ENCODE data around the gene UBXN11.

UBXN11 gene

DNA sequence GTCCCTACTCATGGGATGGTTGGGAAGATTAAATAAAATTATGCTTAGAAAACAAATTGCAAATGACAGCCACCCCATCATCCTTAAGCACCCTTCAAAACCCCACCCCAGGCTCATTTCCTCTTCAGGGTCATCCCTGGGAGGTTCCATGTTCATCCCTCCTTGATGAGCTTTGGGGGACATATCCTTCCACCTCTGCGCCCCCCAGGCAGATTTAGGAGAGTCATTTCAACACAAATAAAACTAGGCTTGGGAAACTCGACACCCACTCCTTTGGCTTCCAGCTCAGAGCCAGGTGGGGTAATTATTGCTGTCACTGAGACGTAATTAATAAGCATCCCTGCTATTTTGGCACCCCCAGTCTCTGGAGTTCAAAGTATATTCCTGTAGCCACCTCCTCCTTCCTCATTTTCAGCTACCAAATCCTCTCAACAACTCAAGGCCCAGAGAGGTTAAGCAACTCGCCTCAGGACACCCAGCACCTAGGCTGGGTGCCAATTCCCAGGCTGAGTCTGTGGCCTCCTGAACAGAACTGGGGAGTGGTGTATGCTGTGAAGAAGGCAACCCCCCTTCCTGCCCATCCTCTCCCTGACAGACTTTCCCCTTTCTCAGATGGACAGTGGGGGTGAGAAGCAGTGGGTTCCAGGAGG, 46.9 kb upstream of the UBXN11 start:
- H3K4me1 ChIP-seq (ENCODE audit: low read depth, poor library complexity, severe bottlenecking) = no peaks in the 10 kb centered on the region
- H3K27ac ChIP-seq = no peak overlapping the region
- no peak overlapping the region for H2AFZ ChIP-seq (ENCODE audit: low read depth)
- no peaks in the 10 kb centered on the region for H3K27me3 ChIP-seq (ENCODE audit: insufficient read depth, low read depth)
- H3K4me3 ChIP-seq (IDR thresholded peaks at IDR 0.05; ENCODE audit: insufficient read depth, low read depth, low read length) = no peak overlapping the region
- H3K79me2 ChIP-seq (ENCODE audit: insufficient read depth, low read depth) = no peaks in the 10 kb centered on the region
- H3K9ac ChIP-seq = no peak overlapping the region
- no peaks in the 10 kb centered on the region for H3K36me3 ChIP-seq (ENCODE audit: insufficient read depth)
- H4K20me1 ChIP-seq (ENCODE audit: insufficient read depth) = no peaks in the 10 kb centered on the region
- no peak overlapping the region for H3K4me2 ChIP-seq
- TF ChIP-seq, protein P1, sequence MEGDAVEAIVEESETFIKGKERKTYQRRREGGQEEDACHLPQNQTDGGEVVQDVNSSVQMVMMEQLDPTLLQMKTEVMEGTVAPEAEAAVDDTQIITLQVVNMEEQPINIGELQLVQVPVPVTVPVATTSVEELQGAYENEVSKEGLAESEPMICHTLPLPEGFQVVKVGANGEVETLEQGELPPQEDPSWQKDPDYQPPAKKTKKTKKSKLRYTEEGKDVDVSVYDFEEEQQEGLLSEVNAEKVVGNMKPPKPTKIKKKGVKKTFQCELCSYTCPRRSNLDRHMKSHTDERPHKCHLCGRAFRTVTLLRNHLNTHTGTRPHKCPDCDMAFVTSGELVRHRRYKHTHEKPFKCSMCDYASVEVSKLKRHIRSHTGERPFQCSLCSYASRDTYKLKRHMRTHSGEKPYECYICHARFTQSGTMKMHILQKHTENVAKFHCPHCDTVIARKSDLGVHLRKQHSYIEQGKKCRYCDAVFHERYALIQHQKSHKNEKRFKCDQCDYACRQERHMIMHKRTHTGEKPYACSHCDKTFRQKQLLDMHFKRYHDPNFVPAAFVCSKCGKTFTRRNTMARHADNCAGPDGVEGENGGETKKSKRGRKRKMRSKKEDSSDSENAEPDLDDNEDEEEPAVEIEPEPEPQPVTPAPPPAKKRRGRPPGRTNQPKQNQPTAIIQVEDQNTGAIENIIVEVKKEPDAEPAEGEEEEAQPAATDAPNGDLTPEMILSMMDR (conservative IDR thresholded peaks at IDR 0.05; ENCODE audit: low read depth, low read length) = no peak

DNA sequence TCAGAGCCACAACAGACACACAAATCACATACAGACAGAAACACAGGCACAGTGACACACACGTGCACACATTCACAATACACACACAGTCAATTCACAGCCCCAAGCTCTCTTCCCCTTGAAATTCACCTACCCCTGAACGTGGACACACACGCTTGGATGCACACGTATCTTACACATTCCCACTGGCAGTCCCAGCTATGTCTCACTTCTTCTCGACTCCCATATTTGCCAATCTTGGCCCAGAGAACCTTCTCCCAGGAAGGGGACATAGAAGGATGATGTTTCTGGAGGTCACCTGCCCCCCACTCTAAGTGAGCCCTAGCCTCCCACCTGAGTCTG, 45.9 kb upstream of the UBXN11 start:
- Histone ChIP-seq H4K20me1 (ENCODE audit: insufficient read depth) (no peaks in the 10 kb centered on the region), H3K4me3 (IDR thresholded peaks at IDR 0.05; ENCODE audit: insufficient read depth, low read depth, low read length) (no peak overlapping the region), H3K36me3 (ENCODE audit: insufficient read depth) (no peaks in the 10 kb centered on the region), H3K79me2 (ENCODE audit: insufficient read depth, low read depth) (no peaks in the 10 kb centered on the region), H3K4me1 (ENCODE audit: low read depth, poor library complexity, severe bottlenecking) (no peaks in the 10 kb centered on the region), H3K27me3 (ENCODE audit: insufficient read depth, low read depth) (no peaks in the 10 kb centered on the region), H3K4me2 (no peak overlapping the region), H3K27ac (no peak overlapping the region), H3K9ac (no peak overlapping the region), H2AFZ (ENCODE audit: low read depth) (no peak overlapping the region)
- TF ChIP-seq, protein P1 (conservative IDR thresholded peaks at IDR 0.05; ENCODE audit: low read depth, low read length) = no peak

DNA sequence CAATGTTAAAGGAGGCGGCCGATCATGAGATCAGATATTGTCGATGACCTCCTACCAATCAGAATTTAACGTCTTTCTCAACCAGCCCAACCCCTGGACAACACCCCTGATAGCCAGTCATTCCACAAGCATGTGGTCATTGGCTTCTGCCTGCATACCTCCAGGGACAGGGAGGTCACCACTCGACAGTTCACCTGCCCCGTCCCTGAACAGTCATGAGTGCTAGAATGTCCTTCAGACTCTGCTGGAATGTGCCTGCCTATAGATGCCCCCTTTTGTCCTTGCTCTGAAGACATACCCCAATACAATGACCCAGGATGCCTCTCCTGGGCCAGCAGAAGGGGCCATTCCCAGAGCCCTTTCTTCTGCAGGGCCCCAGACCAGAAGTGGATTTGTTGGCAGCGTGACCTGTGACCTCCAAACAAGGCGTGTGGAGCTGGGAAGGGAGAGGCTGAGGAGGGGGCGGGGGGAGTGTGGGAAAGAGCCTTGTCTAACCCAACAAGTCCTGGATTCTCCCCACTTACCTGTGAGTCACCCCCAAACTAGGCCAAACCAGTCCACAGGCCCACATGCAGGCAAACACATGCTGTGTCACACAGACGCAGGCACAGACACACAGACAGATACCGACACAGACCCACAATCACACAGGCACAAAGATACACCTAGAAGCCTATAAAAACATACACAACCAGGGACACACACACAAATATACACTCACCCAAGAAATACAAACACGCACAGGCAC, 45.3 kb upstream of the UBXN11 start:
- Histone ChIP-seq H3K79me2 (ENCODE audit: insufficient read depth, low read depth) (no peaks in the 10 kb centered on the region), H3K27me3 (ENCODE audit: insufficient read depth, low read depth) (no peaks in the 10 kb centered on the region), H3K9ac (no peak overlapping the region), H3K4me1 (ENCODE audit: low read depth, poor library complexity, severe bottlenecking) (no peaks in the 10 kb centered on the region), H3K27ac (no peak overlapping the region), H2AFZ (ENCODE audit: low read depth) (no peak overlapping the region), H3K4me3 (IDR thresholded peaks at IDR 0.05; ENCODE audit: insufficient read depth, low read depth, low read length) (no peak overlapping the region), H4K20me1 (ENCODE audit: insufficient read depth) (no peaks in the 10 kb centered on the region), H3K36me3 (ENCODE audit: insufficient read depth) (no peaks in the 10 kb centered on the region), H3K4me2 (no peak overlapping the region)
- TF ChIP-seq, protein P1 (conservative IDR thresholded peaks at IDR 0.05; ENCODE audit: low read depth, low read length) = no peak

DNA sequence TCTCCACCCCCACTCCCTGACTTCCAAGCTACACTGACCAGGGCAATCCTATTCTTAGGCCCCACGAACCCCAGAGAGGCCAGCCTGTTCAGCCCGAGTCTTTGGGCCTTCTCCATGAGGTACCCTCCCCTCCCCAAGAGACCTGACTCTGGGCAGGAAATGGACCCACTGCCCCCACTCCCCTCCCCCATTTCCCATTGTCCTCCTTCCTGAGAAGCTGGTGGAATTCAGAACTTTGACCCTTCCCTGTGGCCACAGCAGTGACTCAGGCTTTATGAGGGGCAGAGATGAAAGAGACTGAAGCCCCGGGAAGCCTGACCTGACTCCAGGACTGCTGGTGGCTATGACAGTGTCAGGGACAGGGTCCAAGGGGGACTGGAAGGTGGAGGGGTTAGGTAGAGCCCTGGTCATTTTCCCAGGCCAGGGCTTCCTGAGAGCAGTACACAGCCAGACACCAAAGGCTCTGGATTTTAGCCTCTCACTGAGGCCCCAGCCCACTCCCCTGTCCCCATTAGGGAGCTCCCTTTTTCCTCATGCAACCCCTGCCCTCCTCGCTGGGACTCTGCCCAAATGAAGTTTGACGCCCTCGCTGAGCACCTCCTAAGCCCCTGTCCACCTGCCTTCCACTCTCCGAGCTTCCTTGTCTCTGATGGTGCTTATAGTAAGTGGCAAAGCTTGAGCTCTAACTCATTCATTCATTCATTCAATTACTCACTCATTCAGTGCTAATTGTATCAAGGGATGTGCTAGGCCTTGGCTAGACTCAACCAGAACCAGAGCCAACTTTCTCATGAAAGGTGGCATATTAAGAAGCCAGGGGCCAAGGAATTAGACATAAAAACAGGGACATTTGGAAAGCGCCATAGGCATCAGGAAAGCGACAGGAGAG, 44.5 kb upstream of the UBXN11 start:
- H3K36me3 ChIP-seq (ENCODE audit: insufficient read depth) = no peaks in the 10 kb centered on the region
- no peaks in the 10 kb centered on the region for H3K27me3 ChIP-seq (ENCODE audit: insufficient read depth, low read depth)
- H3K4me1 ChIP-seq (ENCODE audit: low read depth, poor library complexity, severe bottlenecking) = no peaks in the 10 kb centered on the region
- TF ChIP-seq, protein P1 (conservative IDR thresholded peaks at IDR 0.05; ENCODE audit: low read depth, low read length) = no peak
- H3K79me2 ChIP-seq (ENCODE audit: insufficient read depth, low read depth) = no peaks in the 10 kb centered on the region
- H3K4me3 ChIP-seq (IDR thresholded peaks at IDR 0.05; ENCODE audit: insufficient read depth, low read depth, low read length) = no peak overlapping the region
- no peak overlapping the region for H3K9ac ChIP-seq
- no peaks in the 10 kb centered on the region for H4K20me1 ChIP-seq (ENCODE audit: insufficient read depth)
- H3K4me2 ChIP-seq = no peak overlapping the region
- H2AFZ ChIP-seq (ENCODE audit: low read depth) = no peak overlapping the region
- no peak overlapping the region for H3K27ac ChIP-seq

All from KMS-11 (cell line).